Measurements from ENCODE around the gene ARHGEF28.

ARHGEF28 gene

GRCh38 chr5:73781107-73781768, 155.2 kb downstream of the ARHGEF28 start:
- no peaks in the 10 kb centered on the region for H3K36me3 ChIP-seq (ENCODE audit: control insufficient read depth, insufficient read depth, low read length)
- no peaks in the 10 kb centered on the region for H3K27me3 ChIP-seq (ENCODE audit: control insufficient read depth, insufficient read depth, low read length)
- no peak overlapping the region for H3K9ac ChIP-seq (ENCODE audit: low read length)
- H3K9me3 ChIP-seq (ENCODE audit: control insufficient read depth, insufficient read depth, low read depth, low read length), result no peaks in the 10 kb centered on the region
- no peak overlapping the region for H3K27ac ChIP-seq (ENCODE audit: low read depth, low read length)
- no peaks in the 10 kb centered on the region for H3K4me1 ChIP-seq (ENCODE audit: control insufficient read depth, insufficient read depth, low read length)
- H3K4me3 ChIP-seq (ENCODE audit: low read depth, low read length), result no peak overlapping the region

- Histone ChIP-seq H3K9ac (ENCODE audit: low read length) (no peak overlapping the region), H3K4me3 (ENCODE audit: low read depth, low read length) (no peak overlapping the region), H3K27ac (ENCODE audit: low read depth, low read length) (no peak overlapping the region), H3K9me3 (ENCODE audit: control insufficient read depth, insufficient read depth, low read depth, low read length) (no peaks in the 10 kb centered on the region), H3K27me3 (ENCODE audit: control insufficient read depth, insufficient read depth, low read length) (no peaks in the 10 kb centered on the region), H3K4me1 (ENCODE audit: control insufficient read depth, insufficient read depth, low read length) (no peaks in the 10 kb centered on the region), H3K36me3 (ENCODE audit: control insufficient read depth, insufficient read depth, low read length) (no peaks in the 10 kb centered on the region)
Measured at GRCh38 chr5:73783828-73784227, 157.8 kb downstream of the ARHGEF28 start.

- Histone ChIP-seq H3K9me3 (ENCODE audit: control insufficient read depth, insufficient read depth, low read depth, low read length) (no peaks in the 10 kb centered on the region), H3K4me3 (ENCODE audit: low read depth, low read length) (no peak overlapping the region), H3K9ac (ENCODE audit: low read length) (no peak overlapping the region), H3K27me3 (ENCODE audit: control insufficient read depth, insufficient read depth, low read length) (no peaks in the 10 kb centered on the region), H3K4me1 (ENCODE audit: control insufficient read depth, insufficient read depth, low read length) (no peaks in the 10 kb centered on the region), H3K27ac (ENCODE audit: low read depth, low read length) (no peak overlapping the region), H3K36me3 (ENCODE audit: control insufficient read depth, insufficient read depth, low read length) (no peaks in the 10 kb centered on the region)
Measured at GRCh38 chr5:73786043-73786831, 160.2 kb downstream of the ARHGEF28 start.

- Histone ChIP-seq H3K27me3 (ENCODE audit: control insufficient read depth, insufficient read depth, low read length) (no peaks in the 10 kb centered on the region), H3K27ac (ENCODE audit: low read depth, low read length) (no peak overlapping the region), H3K36me3 (ENCODE audit: control insufficient read depth, insufficient read depth, low read length) (no peaks in the 10 kb centered on the region), H3K4me3 (ENCODE audit: low read depth, low read length) (no peak overlapping the region), H3K9ac (ENCODE audit: low read length) (no peak overlapping the region), H3K9me3 (ENCODE audit: control insufficient read depth, insufficient read depth, low read depth, low read length) (no peaks in the 10 kb centered on the region), H3K4me1 (ENCODE audit: control insufficient read depth, insufficient read depth, low read length) (no peaks in the 10 kb centered on the region)
Measured at GRCh38 chr5:73789851-73790281, 163.9 kb downstream of the ARHGEF28 start.

GRCh38 chr5:73791389-73791788, 165.4 kb downstream of the ARHGEF28 start:
- Histone ChIP-seq H3K27me3 (ENCODE audit: control insufficient read depth, insufficient read depth, low read length) (no peaks in the 10 kb centered on the region), H3K36me3 (ENCODE audit: control insufficient read depth, insufficient read depth, low read length) (no peaks in the 10 kb centered on the region), H3K9ac (ENCODE audit: low read length) (no peak overlapping the region), H3K4me3 (ENCODE audit: low read depth, low read length) (no peak overlapping the region), H3K27ac (ENCODE audit: low read depth, low read length) (no peak overlapping the region), H3K4me1 (ENCODE audit: control insufficient read depth, insufficient read depth, low read length) (no peaks in the 10 kb centered on the region), H3K9me3 (ENCODE audit: control insufficient read depth, insufficient read depth, low read depth, low read length) (no peaks in the 10 kb centered on the region)

GRCh38 chr5:73792687-73793320, 166.8 kb downstream of the ARHGEF28 start:
- no peaks in the 10 kb centered on the region for H3K36me3 ChIP-seq (ENCODE audit: control insufficient read depth, insufficient read depth, low read length)
- no peak overlapping the region for H3K27ac ChIP-seq (ENCODE audit: low read depth, low read length)
- no peaks in the 10 kb centered on the region for H3K27me3 ChIP-seq (ENCODE audit: control insufficient read depth, insufficient read depth, low read length)
- no peaks in the 10 kb centered on the region for H3K9me3 ChIP-seq (ENCODE audit: control insufficient read depth, insufficient read depth, low read depth, low read length)
- no peak overlapping the region for H3K4me3 ChIP-seq (ENCODE audit: low read depth, low read length)
- H3K4me1 ChIP-seq (ENCODE audit: control insufficient read depth, insufficient read depth, low read length), result no peaks in the 10 kb centered on the region
- H3K9ac ChIP-seq (ENCODE audit: low read length), result no peak overlapping the region

GRCh38 chr5:73793911-73794310, 167.9 kb downstream of the ARHGEF28 start:
- Histone ChIP-seq H3K4me3 (ENCODE audit: low read depth, low read length) (no peak overlapping the region), H3K4me1 (ENCODE audit: control insufficient read depth, insufficient read depth, low read length) (no peaks in the 10 kb centered on the region), H3K9ac (ENCODE audit: low read length) (no peak overlapping the region), H3K36me3 (ENCODE audit: control insufficient read depth, insufficient read depth, low read length) (no peaks in the 10 kb centered on the region), H3K27ac (ENCODE audit: low read depth, low read length) (no peak overlapping the region), H3K27me3 (ENCODE audit: control insufficient read depth, insufficient read depth, low read length) (no peaks in the 10 kb centered on the region), H3K9me3 (ENCODE audit: control insufficient read depth, insufficient read depth, low read depth, low read length) (no peaks in the 10 kb centered on the region)

- H3K27ac ChIP-seq (ENCODE audit: low read depth, low read length), result no peak overlapping the region
- no peak overlapping the region for H3K4me3 ChIP-seq (ENCODE audit: low read depth, low read length)
- H3K9me3 ChIP-seq (ENCODE audit: control insufficient read depth, insufficient read depth, low read depth, low read length), result no peaks in the 10 kb centered on the region
- H3K36me3 ChIP-seq (ENCODE audit: control insufficient read depth, insufficient read depth, low read length), result no peaks in the 10 kb centered on the region
- no peak overlapping the region for H3K9ac ChIP-seq (ENCODE audit: low read length)
- no peaks in the 10 kb centered on the region for H3K4me1 ChIP-seq (ENCODE audit: control insufficient read depth, insufficient read depth, low read length)
- no peaks in the 10 kb centered on the region for H3K27me3 ChIP-seq (ENCODE audit: control insufficient read depth, insufficient read depth, low read length)
Measured at GRCh38 chr5:73796164-73797131, 170.5 kb downstream of the ARHGEF28 start.

GRCh38 chr5:73797132-73797510, 171.1 kb downstream of the ARHGEF28 start:
- no peaks in the 10 kb centered on the region for H3K27me3 ChIP-seq (ENCODE audit: control insufficient read depth, insufficient read depth, low read length)
- H3K27ac ChIP-seq (ENCODE audit: low read depth, low read length), result no peak overlapping the region
- H3K9me3 ChIP-seq (ENCODE audit: control insufficient read depth, insufficient read depth, low read depth, low read length), result no peaks in the 10 kb centered on the region
- no peaks in the 10 kb centered on the region for H3K36me3 ChIP-seq (ENCODE audit: control insufficient read depth, insufficient read depth, low read length)
- no peak overlapping the region for H3K9ac ChIP-seq (ENCODE audit: low read length)
- H3K4me1 ChIP-seq (ENCODE audit: control insufficient read depth, insufficient read depth, low read length), result no peaks in the 10 kb centered on the region
- no peak overlapping the region for H3K4me3 ChIP-seq (ENCODE audit: low read depth, low read length)

- no peaks in the 10 kb centered on the region for H3K9me3 ChIP-seq (ENCODE audit: control insufficient read depth, insufficient read depth, low read depth, low read length)
- H3K9ac ChIP-seq (ENCODE audit: low read length), result no peak overlapping the region
- H3K4me1 ChIP-seq (ENCODE audit: control insufficient read depth, insufficient read depth, low read length), result no peaks in the 10 kb centered on the region
- no peak overlapping the region for H3K27ac ChIP-seq (ENCODE audit: low read depth, low read length)
- H3K4me3 ChIP-seq (ENCODE audit: low read depth, low read length), result no peak overlapping the region
- H3K27me3 ChIP-seq (ENCODE audit: control insufficient read depth, insufficient read depth, low read length), result no peaks in the 10 kb centered on the region
- no peaks in the 10 kb centered on the region for H3K36me3 ChIP-seq (ENCODE audit: control insufficient read depth, insufficient read depth, low read length)
Measured at GRCh38 chr5:73799401-73799972, 173.5 kb downstream of the ARHGEF28 start.
